ENCODE data around the gene ZSWIM7. TPM values are rescaled to one million over a fixed set of nuclear protein-coding genes. Genes with fewer than 3 reads are reported as not detected.
A peak's percentile ranks its signal among the peaks of the same experiment; 100 is the strongest.

Gene ZSWIM7
- total and polyA plus RNA-seq, 7 donors = 29.1 to 78.0 (median 41.2) TPM

DNA sequence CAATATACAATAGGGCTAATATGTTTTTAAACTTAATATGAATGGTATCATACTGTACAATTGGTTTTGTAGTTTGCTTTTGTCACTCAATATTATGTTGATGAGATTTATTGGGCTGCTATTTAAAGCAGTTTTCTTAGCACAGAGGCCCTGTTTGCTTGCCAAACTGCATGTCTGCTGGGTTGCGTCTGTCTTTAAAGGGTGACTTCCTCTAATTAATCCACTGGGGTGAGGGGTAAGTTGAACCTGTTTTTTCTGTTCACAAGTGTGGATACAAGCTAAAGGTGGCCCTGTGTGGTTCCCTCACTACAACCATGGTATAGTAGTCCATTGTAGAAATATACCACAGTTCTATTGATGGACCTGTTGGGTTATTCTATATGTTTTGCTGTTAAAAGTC, 19.8 kb upstream of the ZSWIM7 start:
- intact Hi-C loops (cut with DNase I) = no loop called here
- TF ChIP-seq, protein P1, sequence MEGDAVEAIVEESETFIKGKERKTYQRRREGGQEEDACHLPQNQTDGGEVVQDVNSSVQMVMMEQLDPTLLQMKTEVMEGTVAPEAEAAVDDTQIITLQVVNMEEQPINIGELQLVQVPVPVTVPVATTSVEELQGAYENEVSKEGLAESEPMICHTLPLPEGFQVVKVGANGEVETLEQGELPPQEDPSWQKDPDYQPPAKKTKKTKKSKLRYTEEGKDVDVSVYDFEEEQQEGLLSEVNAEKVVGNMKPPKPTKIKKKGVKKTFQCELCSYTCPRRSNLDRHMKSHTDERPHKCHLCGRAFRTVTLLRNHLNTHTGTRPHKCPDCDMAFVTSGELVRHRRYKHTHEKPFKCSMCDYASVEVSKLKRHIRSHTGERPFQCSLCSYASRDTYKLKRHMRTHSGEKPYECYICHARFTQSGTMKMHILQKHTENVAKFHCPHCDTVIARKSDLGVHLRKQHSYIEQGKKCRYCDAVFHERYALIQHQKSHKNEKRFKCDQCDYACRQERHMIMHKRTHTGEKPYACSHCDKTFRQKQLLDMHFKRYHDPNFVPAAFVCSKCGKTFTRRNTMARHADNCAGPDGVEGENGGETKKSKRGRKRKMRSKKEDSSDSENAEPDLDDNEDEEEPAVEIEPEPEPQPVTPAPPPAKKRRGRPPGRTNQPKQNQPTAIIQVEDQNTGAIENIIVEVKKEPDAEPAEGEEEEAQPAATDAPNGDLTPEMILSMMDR (IDR thresholded peaks at IDR 0.05) = no peak
- 16 to 45% (median 24%) methylated on average over 1 of the region's 1 CpG for WGBS, 3 donors
- Histone ChIP-seq H3K9me3 (no peaks in the 10 kb centered on the region), H3K27ac (peak overlapping the region; percentile 10), H3K4me1 (peaks cover 16% of the 10 kb centered on the region), H3K27me3 (ENCODE audit: insufficient read depth in 3 of 3, low read length in 2 of 3) (no peaks in the 10 kb centered on the region), H3K4me3 (no peak overlapping the region), H3K36me3 (ENCODE audit: insufficient read depth in 1 of 2, low read depth in 1 of 2) (peaks cover 2 to 68% of the 10 kb centered on the region in 2 donors)
- ATAC-seq (peak; percentile 40 to 64 (median 56)), DNase-seq (no peak)

DNA sequence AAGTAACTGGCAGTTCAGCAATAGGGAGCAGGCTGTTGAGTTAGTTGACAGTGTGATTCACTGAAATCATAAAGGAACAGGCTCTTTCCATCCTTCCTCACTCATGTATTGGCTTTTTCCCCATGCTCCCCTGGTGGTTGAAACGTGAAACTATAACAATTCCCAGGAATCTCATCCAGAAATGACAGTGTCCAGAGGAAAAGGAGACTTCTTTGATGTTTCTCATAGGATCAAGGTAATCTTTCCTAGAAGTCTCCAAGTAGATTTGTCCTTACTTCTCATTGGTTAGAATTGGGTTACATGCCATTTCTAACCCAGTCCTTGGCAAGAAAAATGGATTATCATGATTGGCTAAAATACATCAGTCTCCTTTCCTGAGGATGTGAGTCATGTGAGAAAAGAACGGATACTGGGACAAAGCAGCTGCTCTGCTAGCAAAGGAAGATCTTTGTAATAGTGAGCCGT, 14.5 kb upstream of the ZSWIM7 start:
- Histone ChIP-seq H3K9me3 (no peaks in the 10 kb centered on the region), H3K27ac (peak overlapping the region; percentile 49), H3K27me3 (ENCODE audit: insufficient read depth in 3 of 3, low read length in 2 of 3) (no peaks in the 10 kb centered on the region), H3K36me3 (ENCODE audit: insufficient read depth in 1 of 2, low read depth in 1 of 2) (peaks cover 5 to 81% of the 10 kb centered on the region in 2 donors), H3K4me3 (no peak overlapping the region), H3K4me1 (peaks cover 15% of the 10 kb centered on the region)
- WGBS, 3 donors = 28 to 51% (median 30%) methylated on average over 3 of the region's 3 CpGs
- peak; percentile 14 to 57 (median 46) for ATAC-seq
- DNase-seq = no peak
- TF ChIP-seq, protein P1 (IDR thresholded peaks at IDR 0.05) = peak; percentile 38
- intact Hi-C loops (cut with DNase I) = no loop called here

DNA sequence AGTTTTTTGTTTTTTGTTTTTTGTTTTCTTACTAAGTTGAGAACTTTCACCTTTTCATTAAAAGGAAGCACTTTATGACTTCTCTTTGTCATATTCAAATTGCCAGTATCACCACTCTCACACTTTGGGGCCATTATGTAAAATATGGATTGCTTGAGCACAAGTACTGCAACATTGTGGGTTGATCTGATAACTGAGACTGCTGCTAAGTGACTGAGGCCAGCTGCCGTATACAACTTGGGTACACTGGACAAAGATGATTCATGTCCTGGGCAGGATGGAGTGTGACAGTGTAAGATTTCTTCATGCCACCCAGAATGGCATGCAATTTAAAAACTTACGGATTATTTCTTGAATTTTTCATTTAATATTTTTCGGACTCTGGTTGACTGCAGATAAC, 7.9 kb upstream of the ZSWIM7 start:
- DNase-seq (no peak), ATAC-seq (peak; percentile 63 to 75 (median 64))
- Histone ChIP-seq H3K36me3 (ENCODE audit: insufficient read depth in 1 of 2, low read depth in 1 of 2) (peaks cover 36 to 100% of the 10 kb centered on the region in 2 donors), H3K27ac (peak overlapping the region; percentile 39), H3K27me3 (ENCODE audit: insufficient read depth in 3 of 3, low read length in 2 of 3) (no peaks in the 10 kb centered on the region), H3K4me3 (no peak overlapping the region), H3K9me3 (no peaks in the 10 kb centered on the region), H3K4me1 (peaks cover 9% of the 10 kb centered on the region)
- intact Hi-C loops (cut with DNase I) = no loop called here
- WGBS, 3 donors = 70 to 80% (median 71%) methylated on average over 3 of the region's 3 CpGs
- TF ChIP-seq, protein P1 (IDR thresholded peaks at IDR 0.05) = no peak

DNA sequence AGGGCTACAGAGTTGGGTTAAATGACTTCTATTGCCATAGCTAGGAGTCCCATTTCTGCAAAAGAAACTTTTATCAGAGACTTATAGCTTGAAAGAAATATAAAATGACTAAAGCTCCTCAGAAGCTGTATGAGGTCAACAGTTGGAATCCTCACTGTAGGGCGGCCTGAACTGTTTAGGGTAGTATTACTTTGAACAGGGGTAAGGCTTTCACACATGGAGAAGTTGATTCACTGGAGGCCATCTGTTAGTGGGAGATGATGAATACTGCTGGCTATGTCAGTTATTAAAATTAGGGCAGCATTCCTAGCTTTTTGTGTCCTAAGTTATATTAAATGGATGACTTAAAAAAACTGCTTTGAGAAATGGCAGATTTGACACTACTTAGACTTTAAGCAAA, 6.1 kb upstream of the ZSWIM7 start:
- 90 to 95% (median 94%) methylated on average over 1 of the region's 1 CpG for WGBS, 3 donors
- TF ChIP-seq, protein P1 (IDR thresholded peaks at IDR 0.05) = no peak
- Histone ChIP-seq H3K4me1 (peaks cover 13% of the 10 kb centered on the region), H3K4me3 (no peak overlapping the region), H3K27ac (peak overlapping the region; percentile 50), H3K9me3 (no peaks in the 10 kb centered on the region), H3K36me3 (ENCODE audit: insufficient read depth in 1 of 2, low read depth in 1 of 2) (peaks cover 40 to 99% of the 10 kb centered on the region in 2 donors), H3K27me3 (ENCODE audit: insufficient read depth in 3 of 3, low read length in 2 of 3) (no peaks in the 10 kb centered on the region)
- intact Hi-C loops (cut with DNase I) = no loop called here
- ATAC-seq (no peak), DNase-seq (no peak)

DNA sequence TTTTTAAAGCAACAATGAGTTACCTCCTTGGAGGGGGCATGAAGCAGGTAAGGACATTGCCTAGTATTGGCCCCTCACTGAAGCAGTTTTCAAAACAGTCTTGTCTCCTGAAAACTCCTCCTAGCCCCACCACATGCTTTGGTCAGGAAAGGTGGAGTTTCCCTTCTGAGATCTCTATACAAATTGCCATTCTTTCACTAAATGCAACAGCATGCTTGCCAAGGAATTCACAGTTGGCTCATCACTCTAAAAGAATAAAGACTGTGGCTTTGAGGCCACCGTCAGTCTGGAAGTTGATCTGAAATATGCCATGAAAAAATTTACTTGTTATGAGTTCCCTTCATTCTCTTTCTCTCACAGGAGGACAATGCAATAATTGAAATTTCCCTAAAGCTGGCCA, 4.3 kb upstream of the ZSWIM7 start:
- ATAC-seq = no peak
- Histone ChIP-seq H3K27ac (peak overlapping the region; percentile 32), H3K4me3 (no peak overlapping the region), H3K27me3 (ENCODE audit: insufficient read depth in 3 of 3, low read length in 2 of 3) (no peaks in the 10 kb centered on the region), H3K36me3 (ENCODE audit: insufficient read depth in 1 of 2, low read depth in 1 of 2) (peaks cover 38 to 81% of the 10 kb centered on the region in 2 donors), H3K4me1 (peaks cover 15% of the 10 kb centered on the region), H3K9me3 (no peaks in the 10 kb centered on the region)
- no peak for DNase-seq
- TF ChIP-seq, protein P1 (IDR thresholded peaks at IDR 0.05) = no peak
- 52 to 62% (median 58%) methylated on average over 1 of the region's 1 CpG for WGBS, 3 donors
- intact Hi-C loops (cut with DNase I) = no loop called here
